ENCODE measurements around the gene SLIT3.

The SLIT3 gene

DNA sequence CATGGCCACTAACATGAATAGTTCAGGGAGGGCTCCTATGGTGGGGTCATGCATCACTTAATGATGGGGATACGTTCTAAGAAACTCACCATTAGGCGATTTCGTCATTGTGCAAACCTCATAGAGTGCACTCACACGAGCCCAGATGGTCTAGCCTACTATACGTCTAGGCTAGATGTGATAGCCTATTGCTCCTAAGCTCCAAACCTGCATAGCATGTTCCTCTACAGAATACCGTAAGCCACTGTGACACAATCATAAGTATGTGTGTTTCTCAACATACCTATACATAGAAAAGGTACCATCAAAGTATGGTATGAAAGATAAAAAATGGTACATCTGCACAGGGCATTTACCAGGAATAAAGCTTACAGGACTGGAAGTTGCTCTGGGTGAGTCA lies 6.3 kb downstream of the SLIT3 start:
- no peak overlapping the region for H3K4me3 ChIP-seq (replicated peaks; ENCODE audit: low read depth, low read length)
- no peak for TF ChIP-seq CTCF (IDR thresholded peaks at IDR 0.05; ENCODE audit: low read length, missing control alignments)

DNA sequence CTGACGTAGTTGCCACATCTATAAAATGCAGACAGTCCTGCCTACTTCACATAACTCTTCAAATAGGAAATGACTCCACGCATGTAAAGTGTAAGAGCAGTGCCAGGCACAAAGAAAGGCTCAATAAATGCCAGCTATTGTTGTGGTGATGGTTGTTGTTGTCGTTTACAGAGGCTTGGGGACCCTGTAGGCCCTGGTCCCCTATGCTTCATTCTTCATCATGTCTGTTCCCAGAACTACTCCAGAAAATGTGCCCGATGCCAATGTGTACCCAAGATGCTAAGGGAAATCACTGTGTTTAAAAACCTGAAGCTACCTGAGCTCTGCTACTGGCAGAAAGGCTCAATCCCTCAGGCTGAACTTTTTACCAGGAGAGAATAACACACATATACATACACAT lies 9.1 kb downstream of the SLIT3 start:
- TF ChIP-seq CTCF (IDR thresholded peaks at IDR 0.05; ENCODE audit: low read length, missing control alignments): no peak
- no peak for DNase-seq (ENCODE audit: low read depth)
- no peak overlapping the region for H3K4me3 ChIP-seq (replicated peaks; ENCODE audit: low read depth, low read length)

More for the DNA sequence above, 6.3 kb downstream of the SLIT3 start:
- no peak for DNase-seq (ENCODE audit: low read depth)

DNA sequence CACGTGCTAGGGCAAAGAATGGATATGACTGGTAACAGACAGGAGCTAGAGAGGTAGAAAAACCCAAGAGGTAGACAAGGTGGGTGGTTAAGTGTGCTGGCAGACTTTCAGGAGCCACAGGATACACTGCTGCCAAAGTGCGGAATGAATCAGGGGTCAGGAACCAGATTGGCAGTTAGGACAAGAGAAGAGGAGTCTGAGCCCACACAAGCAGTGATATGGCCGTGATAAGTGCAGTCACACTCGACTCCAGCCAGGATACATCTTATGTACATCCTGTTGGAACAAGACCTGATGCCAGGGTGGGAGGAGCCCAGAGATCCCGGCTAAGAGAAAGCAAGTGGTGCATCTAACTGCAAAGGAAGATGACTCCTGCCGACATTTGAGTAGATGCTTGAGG lies 10.0 kb downstream of the SLIT3 start:
- H3K4me3 ChIP-seq (replicated peaks; ENCODE audit: low read depth, low read length): no peak overlapping the region
- no peak for TF ChIP-seq CTCF (IDR thresholded peaks at IDR 0.05; ENCODE audit: low read length, missing control alignments)
- no peak for DNase-seq (ENCODE audit: low read depth)

DNA sequence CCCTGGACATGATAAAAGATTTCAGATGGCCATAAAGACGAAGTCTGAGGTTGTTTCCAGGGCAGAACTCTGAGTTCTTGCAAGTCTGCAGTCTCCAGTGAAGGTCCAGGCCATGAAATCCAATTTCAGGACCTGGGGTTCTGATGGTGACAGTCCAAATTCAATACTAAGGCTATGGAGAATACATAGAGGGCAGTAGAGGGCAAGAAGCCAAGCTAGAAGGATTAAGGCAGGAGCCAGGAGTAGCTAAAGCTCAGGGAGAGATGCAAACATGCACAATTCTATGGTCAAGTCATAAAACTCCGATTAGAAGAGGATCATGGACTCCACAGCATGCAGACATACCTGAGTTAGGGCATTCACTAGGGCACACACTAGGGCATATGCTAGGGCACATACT lies 11.4 kb downstream of the SLIT3 start:
- H3K4me3 ChIP-seq (replicated peaks; ENCODE audit: low read depth, low read length): no peak overlapping the region
- no peak for TF ChIP-seq CTCF (IDR thresholded peaks at IDR 0.05; ENCODE audit: low read length, missing control alignments)
- no peak for DNase-seq (ENCODE audit: low read depth)

DNA sequence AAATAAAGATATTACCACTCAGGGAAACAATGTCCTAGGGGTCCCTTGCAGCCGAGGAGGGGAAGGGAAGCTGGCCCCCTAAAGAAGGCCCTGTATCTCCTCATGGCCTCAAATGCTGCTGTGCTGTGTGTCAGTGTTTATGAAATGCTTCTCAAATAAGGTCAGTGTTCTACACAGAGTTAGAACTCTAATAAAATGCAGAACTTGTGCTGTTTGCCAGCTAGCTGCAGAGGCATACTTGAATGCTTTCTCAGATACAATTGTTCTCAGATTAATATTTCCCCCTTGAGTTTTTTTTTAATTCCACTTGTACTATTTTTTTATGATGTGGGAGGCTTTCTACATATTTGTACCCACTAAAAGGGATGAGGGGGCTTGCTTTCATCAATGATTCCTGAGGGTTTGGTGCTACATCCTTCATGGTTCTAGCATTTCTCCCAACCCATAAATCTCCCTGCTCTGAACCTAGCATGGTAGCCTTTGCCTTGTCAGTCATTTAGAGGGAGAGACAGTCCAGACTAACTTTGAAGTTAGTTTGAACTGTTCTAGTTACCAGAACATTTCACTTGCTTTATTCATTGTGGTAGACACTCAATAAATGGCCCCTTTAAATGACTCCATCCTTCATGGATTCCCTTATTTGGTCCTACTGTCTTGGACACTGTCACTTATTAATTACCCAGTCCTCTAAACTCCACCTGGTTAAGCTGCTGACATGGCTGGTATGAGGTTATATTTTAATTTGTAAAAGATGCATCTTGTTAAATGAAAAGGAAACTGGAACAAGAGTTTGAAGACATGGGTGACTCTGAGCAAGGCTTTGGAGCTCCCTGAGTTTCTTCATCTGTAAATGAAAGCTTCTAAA lies 12.6 kb downstream of the SLIT3 start:
- no peak for DNase-seq (ENCODE audit: low read depth)
- H3K4me3 ChIP-seq (replicated peaks; ENCODE audit: low read depth, low read length): no peak overlapping the region
- TF ChIP-seq CTCF (IDR thresholded peaks at IDR 0.05; ENCODE audit: low read length, missing control alignments): no peak

DNA sequence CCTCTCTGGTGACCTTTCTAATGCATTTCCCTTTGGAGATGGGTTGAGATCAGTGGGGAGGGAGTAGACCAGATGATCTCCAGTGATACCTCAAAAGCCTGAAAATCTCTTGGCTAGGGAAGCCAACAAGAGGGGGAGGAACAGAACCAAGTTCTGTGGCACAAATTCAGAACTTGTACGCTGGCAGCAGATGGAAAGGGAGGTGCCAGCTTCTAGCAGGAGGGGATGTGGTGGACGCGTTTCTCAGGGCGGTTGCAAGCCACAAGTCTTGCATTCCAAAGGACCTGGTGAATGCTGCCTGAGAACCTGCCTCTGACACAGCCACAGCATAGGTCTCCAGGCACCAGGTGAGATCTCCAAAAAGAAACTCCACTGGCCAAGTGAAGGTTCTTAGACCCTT lies 13.4 kb downstream of the SLIT3 start:
- no peak for DNase-seq (ENCODE audit: low read depth)
- TF ChIP-seq CTCF (IDR thresholded peaks at IDR 0.05; ENCODE audit: low read length, missing control alignments): no peak
- no peak overlapping the region for H3K4me3 ChIP-seq (replicated peaks; ENCODE audit: low read depth, low read length)

Measured in fibroblast of pulmonary artery (primary cell).